ENCODE data around the gene RNF213. TPM values are rescaled to one million over a fixed set of nuclear protein-coding genes. Genes with fewer than 3 reads are reported as not detected.

The RNF213 gene
- total and polyA plus RNA-seq, 4 donors = 18.2 to 104 (median 33.5) TPM

GRCh38 chr17:80287806-80288567 lies 27.3 kb downstream of the RNF213 start:
- TF ChIP-seq EGR1 (IDR thresholded peaks at IDR 0.05; ENCODE audit: low read depth in 2 of 2) = no peak
- TF ChIP-seq YY1 (IDR thresholded peaks at IDR 0.05) = no peak
- no peak for TF ChIP-seq MAX (IDR thresholded peaks at IDR 0.05)
- TF ChIP-seq ZBTB33 (IDR thresholded peaks at IDR 0.05) = no peak
- no peak for TF ChIP-seq RAD21 (IDR thresholded peaks at IDR 0.05)
- TF ChIP-seq FOXA2 (IDR thresholded peaks at IDR 0.05) = no peak
- Histone ChIP-seq H3K36me3 (ENCODE audit: control insufficient read depth in 4 of 4, insufficient read depth in 3 of 4, low read depth in 1 of 4, low read length in 3 of 4) (peaks cover 17 to 48% (median 31%) of the 10 kb centered on the region in 4 donors), H3K27me3 (ENCODE audit: control insufficient read depth in 4 of 4, insufficient read depth in 4 of 4, low read length in 3 of 4) (no peaks in the 10 kb centered on the region), H3K4me1 (ENCODE audit: control insufficient read depth in 4 of 4, insufficient read depth in 4 of 4, low read length in 3 of 4) (no peaks in the 10 kb centered on the region), H3K27ac (ENCODE audit: low read depth in 1 of 2, low read length in 2 of 2) (no peak overlapping the region), H3K4me3 (ENCODE audit: low read depth in 1 of 3, low read length in 3 of 3) (no peak overlapping the region), H3K9me3 (ENCODE audit: control insufficient read depth in 4 of 4, low read length in 3 of 4) (no peaks in the 10 kb centered on the region), H3K9ac (ENCODE audit: low read depth in 1 of 2, low read length in 2 of 2) (no peak overlapping the region)
- no peak for DNase-seq (ENCODE audit: low spot score)
- 89% methylated on average over 22 of the region's 22 CpGs for WGBS

GRCh38 chr17:80289616-80290015 lies 29.0 kb downstream of the RNF213 start:
- Histone ChIP-seq H3K9ac (ENCODE audit: low read depth in 1 of 2, low read length in 2 of 2) (no peak overlapping the region), H3K27me3 (ENCODE audit: control insufficient read depth in 4 of 4, insufficient read depth in 4 of 4, low read length in 3 of 4) (no peaks in the 10 kb centered on the region), H3K36me3 (ENCODE audit: control insufficient read depth in 4 of 4, insufficient read depth in 3 of 4, low read depth in 1 of 4, low read length in 3 of 4) (peaks cover 19 to 58% (median 34%) of the 10 kb centered on the region in 4 donors), H3K27ac (ENCODE audit: low read depth in 1 of 2, low read length in 2 of 2) (no peak overlapping the region), H3K4me1 (ENCODE audit: control insufficient read depth in 4 of 4, insufficient read depth in 4 of 4, low read length in 3 of 4) (no peaks in the 10 kb centered on the region), H3K9me3 (ENCODE audit: control insufficient read depth in 4 of 4, low read length in 3 of 4) (no peaks in the 10 kb centered on the region), H3K4me3 (ENCODE audit: low read depth in 1 of 3, low read length in 3 of 3) (no peak overlapping the region)
- TF ChIP-seq ZBTB33 (IDR thresholded peaks at IDR 0.05) (no peak), TAF1 (conservative IDR thresholded peaks at IDR 0.05) (no peak), GABPA (IDR thresholded peaks at IDR 0.05 in 1 of 2, conservative IDR thresholded peaks at IDR 0.05 in 1 of 2) (no peak), FOXA2 (IDR thresholded peaks at IDR 0.05) (no peak), SP1 (IDR thresholded peaks at IDR 0.05) (no peak), MAX (IDR thresholded peaks at IDR 0.05) (no peak), RAD21 (IDR thresholded peaks at IDR 0.05) (no peak), RXRA (IDR thresholded peaks at IDR 0.05) (no peak), REST (IDR thresholded peaks at IDR 0.05) (no peak)
- TF ChIP-seq, protein P1, sequence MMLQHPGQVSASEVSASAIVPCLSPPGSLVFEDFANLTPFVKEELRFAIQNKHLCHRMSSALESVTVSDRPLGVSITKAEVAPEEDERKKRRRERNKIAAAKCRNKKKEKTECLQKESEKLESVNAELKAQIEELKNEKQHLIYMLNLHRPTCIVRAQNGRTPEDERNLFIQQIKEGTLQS (IDR thresholded peaks at IDR 0.05) = no peak
- no peak for DNase-seq (ENCODE audit: low spot score)
- 73% methylated on average over 6 of the region's 6 CpGs for WGBS

Data from liver (tissue), 9 donors.